ENCODE data around the gene WWC2.
A peak's percentile ranks its signal among the peaks of the same experiment; 100 is the strongest.

WWC2 gene

DNA sequence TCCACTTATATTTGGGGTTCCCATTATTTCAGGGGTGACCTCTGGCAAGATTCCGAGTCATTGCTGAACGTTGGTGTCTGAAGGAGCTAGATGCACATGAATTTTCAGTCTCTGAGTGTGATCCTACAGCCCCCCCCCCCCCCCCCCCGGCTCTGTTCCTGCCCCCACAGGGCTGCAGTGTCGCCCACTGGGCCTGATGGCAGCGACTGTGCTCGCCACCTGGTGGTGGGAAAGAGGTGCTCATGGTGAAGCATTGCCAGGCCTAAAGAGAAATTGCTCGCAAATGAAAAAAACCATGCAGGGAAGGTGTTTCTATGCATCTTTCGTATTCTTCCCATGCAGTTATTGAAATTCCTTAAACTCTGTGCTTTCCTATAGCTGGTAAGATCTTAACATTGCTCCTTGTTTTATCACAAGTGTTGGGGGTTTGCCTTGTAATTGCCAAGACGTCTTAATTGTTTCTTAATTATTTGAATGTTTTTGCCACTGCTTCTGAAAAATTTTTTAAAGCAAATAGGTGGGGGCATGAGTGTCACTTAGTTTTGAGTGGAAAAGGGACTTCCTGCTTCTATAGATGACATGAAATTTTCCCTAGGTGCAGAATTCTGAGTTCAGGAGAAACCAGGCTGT, 157.8 kb downstream of the WWC2 start:
- peak; percentile 68 for DNase-seq (ENCODE audit: low spot score)

DNA sequence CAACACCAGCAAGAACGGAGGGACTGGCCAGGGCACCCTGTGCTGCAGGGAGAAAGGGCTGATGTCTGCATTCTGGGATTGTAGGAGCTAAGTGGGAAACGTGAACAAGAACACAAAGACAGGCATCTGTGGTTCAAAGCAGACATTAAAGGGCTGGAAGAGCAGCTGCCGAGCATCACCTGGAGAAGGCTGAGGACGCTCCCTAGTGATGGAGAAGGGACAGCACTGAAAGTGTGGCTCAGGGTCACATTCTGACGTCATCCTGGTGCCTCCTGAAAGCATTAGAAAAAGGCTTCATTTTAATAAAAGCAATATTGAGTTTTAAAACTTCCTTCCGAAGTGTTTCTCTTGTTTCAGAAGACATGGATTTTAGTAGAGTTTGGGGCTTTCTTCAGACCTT, 158.8 kb downstream of the WWC2 start:
- DNase-seq (ENCODE audit: low spot score): no peak

DNA sequence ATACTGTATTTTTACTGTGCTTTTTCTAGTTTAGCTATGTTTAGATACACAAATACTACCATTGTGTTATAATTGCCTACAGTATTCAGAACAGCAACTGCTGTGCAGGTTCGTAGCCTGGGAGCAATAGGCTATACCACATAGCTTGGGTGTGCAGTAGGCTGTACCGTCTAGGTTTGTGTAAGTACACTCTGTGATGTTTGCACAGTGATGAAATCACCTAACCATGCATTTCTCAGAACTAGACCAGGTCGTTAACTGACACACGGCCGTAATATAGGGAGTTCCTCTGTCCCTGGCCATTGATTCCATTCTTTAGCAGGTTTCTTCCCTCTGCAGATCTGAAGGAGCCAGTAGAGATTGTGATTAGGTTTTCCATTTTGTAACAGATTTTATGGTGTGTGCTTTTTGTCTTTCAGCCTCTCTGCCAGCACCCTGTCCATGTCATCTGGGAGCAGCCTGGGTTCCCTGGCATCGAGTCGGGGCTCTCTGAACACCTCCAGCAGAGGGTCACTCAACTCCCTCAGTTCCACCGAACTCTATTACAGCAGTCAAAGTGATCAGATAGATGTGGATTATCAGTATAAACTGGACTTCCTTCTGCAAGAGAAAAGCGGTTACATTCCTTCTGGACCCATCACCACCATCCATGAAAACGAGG, 161.6 kb downstream of the WWC2 start:
- no peak for DNase-seq (ENCODE audit: low spot score)

DNA sequence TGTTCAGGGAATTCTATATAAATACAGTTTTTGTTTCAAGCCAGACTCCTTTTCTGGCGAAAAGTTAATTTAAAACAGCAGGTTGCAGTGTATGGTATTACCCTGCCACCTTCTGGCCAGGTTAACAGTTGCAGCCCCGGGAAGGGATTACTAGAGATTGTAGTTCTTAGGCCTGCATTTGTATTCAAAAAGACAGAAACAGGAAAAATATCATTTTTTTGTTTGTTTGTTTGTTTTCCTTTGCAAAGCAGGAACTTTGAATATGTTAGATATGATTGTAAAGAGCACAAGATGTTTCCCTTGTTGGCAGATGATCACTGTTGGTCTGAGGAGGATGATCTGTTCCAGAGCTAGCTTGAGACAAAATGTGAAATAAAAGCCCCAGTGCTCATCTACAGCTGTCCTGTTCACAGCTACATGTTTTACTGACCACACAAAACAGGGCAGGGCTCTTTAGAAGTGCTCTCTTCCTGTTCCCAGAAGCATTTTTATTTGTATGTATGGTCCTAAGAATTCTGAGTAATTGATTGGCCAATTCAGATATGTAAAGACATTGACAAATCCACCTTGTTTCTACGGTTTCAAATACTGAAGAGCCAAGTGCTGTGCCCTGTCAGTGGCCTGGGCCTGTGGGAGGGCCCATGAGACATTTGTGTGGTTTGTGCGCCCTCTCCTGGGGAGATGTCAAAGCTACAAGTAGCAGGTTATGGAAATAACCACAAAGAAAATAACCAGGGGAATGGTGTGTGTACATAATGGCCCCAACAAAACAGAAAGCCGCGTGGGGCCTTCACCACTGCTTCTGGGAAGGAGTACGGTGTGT, 163.1 kb downstream of the WWC2 start:
- DNase-seq (ENCODE audit: low spot score): peak; percentile 71

DNA sequence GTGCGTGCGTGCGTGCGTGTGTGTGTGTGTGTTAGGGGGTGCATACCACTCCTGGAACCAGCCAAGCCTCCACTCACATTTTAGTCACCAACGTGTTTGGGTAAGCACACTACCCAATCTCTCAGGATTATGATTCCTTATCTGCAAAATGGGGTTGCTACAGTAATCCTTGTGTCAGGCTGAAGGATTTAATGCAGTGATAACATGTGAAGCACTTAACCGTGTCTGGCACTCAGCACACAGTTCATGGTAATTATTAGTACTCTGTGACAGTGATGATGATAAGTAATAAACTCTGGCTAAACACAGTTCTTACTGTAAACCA, 163.7 kb downstream of the WWC2 start:
- no peak for DNase-seq (ENCODE audit: low spot score)

DNA sequence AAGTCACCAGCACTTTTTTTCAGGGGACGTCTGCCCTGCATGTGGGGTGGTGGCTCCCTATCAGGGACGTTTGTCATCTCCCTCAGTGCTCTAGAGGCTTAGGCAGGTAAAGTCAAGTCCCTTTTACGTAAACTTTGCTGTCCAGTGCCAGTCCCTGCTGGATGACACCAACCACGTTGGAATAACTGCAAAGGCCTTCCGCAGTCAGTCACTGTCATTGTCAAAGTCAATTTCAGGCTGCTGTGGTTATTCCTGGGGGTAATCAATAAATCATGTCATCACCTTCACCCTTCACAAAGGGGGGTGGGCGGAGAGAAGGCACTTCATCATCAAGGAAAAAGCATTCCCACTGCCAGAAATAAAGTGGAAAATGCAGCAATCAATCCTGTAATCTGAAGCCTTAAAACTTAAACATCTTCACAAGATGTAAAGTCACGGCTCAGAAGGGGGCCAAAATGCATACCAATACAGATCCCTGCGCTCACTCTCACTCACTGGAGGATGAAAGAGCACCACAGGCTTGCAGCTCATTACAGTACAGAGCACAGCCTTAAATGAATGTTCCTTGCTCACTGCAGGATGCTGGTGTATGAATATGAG, 164.8 kb downstream of the WWC2 start:
- DNase-seq (ENCODE audit: low spot score): no peak

DNA sequence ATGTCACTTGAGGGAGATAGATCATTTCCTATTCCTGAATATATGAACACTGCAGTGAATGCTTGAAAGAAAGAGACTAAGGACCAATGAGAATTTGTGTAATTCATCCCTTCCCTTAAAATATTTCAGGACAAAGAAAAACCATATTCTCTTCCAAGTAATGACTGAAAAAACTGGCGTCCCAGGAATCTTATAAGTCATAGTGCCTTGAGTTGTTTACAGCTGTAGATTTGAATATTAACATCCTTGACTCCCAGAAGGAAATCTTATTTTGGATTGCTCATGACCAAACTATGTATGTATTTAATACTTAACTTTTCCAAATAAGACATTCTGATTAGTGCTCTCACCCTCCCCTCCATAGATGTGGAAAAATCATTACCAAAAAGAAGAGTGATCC, 165.6 kb downstream of the WWC2 start:
- DNase-seq (ENCODE audit: low spot score): no peak

DNA sequence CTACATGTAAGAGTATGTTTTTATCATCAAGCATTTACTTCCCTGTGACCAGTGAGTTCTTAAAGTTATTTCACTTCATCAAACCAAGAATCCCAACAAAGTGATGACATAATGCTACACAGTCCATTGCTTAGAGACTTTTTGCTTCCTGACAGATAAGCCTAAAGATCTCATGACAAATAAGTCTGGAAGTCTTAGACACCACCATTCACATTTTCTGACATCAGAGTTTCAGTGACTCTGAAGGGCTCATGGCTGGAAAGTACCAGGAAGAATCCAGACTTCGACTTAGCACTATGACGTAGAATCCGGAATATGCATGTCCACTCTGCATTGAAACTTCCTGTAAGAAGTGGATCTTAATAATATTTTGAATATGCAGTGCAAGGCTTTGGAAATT, 167.3 kb downstream of the WWC2 start:
- no peak for DNase-seq (ENCODE audit: low spot score)

DNA sequence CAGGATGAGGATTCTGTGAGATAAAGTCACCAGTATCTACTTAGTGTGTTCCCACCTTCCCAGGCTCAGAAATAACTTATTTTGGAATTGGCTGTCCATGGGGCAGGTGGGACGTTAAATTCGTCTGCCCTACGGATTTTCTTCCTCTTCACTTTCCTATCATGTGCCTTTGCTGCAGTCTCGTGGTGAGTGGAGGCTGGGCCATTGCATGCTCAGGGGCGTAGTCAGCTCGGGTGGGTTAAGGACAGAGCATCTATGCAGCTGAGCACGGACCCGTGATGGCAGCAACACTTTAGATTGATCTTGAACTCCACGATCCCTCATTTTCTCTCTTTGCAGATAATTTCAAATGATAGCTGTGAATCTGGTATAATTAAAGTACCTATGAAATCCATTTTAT, 169.5 kb downstream of the WWC2 start:
- DNase-seq (ENCODE audit: low spot score): no peak

DNA sequence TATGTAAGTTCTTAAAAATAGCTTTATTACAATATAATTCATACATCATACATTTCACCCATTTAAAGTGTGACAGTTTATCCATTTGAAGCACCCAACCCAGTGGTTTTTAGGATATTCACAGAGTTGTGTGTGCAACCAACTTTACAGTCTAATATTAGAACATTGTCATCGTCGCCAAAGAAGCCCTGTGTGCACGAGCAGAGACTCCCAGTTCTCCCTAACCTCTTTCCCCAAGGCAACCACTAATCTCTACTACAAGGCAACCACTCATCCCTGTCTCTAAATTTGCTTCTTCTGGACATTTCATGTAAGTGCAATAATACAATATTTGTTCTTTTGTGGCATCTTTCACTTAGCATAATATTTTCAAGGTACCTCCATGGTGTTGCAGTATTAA, 173.3 kb downstream of the WWC2 start:
- DNase-seq (ENCODE audit: low spot score): no peak

DNA sequence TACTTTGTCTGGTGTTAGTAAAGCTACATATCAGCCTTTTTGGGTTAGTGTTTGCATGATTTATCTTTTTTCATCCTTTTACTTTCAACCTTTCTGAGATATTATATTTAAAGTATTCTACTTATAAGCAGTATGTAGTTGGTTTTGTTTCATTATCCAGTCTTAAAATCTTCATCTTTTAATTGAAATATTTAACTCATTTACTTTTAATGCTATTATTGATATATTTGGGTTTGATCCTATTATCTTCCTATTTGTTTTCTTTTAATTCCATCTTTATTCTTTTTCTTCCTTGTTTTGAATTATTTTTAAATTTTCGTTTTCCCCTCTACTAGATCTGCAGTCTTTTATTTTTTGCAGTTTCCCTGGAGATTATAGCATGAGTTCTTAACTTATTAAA, 177.0 kb downstream of the WWC2 start:
- DNase-seq (ENCODE audit: low spot score): no peak

DNA sequence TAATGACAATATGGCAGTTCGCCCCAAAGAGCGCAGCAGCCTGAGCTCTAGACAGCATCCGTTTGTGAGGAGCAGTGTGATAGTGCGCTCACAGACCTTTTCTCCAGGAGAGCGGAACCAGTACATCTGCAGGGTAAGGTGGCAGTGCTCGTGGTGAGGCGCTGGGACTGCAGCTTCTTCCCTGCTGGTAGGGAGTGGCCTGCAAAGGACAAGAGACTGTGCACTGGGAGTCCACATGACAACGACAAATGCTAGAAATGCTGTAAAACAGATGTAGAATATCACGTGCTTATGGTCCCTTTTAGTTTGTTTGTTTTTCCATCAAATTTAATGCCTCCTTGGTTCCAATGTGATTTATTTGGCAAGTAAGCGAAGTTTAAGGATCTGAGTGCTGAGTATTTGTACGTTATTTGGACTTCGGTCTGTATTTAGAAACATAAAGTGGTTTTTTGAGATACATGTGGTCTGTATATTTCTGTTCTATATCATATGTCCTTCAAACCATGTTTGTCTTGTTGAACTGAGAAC, 185.3 kb downstream of the WWC2 start:
- DNase-seq (ENCODE audit: low spot score): no peak

DNA sequence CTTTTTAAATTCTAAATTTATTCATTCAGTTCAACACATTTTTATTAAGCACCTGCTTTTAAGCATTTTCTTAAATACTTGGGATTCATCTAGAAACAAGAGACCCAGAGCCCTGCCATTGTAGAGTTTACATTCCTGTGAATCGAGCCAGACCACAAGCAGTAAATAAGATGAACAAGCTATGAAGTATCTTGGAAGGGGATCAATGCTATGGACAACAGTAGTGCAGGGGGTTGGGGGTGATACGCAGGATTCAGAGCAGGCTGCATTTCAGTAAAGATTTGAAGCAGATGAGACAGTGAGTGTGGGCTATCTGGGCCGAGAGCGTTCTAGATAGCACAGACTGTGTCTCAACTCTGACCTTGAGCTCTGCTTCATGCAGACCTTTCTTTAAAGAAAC, 185.9 kb downstream of the WWC2 start:
- no peak for DNase-seq (ENCODE audit: low spot score)

DNA sequence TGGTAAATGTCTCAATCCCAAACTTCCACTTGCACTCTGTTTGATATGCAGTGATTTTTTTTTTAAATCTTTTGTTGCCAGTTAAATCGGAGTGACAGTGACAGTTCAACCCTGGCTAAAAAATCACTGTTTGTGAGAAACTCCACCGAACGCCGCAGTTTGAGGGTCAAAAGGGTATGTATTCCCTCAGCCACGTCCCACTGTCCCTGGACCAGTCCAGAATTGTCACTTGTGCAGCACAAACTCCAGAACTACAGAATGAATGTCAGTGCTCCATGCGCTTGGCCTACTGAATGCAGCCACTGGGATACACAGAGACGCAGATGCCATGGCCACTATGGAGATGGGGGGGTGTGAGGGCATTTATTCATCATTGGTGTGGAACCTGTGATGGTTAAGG, 186.8 kb downstream of the WWC2 start:
- no peak for DNase-seq (ENCODE audit: low spot score)

DNA sequence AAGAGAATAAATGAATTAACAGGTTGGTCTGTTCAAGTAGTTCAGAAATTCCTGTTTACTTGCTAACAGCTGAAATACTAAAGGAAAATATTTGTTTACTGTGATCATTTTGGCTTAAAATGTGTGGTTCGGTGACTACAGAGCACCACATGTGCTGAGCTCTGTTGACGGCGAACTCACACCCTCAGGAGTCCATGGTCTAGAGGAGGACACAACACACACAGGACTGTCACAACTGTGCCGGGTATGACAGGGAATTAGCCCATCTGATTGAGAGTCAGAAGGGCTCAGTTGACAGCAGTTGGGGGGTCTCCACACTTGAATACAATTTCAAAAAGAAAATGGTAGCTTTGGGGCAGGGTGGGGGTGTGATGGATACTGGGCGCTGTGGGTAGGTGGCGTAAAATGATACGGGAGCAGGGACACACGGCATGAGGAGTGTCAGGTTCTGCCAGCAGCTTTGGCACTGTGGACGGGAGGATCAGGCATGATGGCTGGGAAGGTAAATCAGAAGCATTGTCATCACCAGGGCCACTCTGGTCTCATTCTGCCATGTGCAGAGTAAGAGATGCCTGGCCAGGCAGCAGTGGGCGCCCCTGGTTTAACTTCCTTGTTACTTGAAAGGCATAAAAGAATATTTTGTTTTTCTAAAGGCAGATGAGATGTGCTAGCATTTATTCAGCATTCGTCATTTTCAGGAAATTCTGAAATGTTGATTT, 187.7 kb downstream of the WWC2 start:
- DNase-seq (ENCODE audit: low spot score): no peak

DNA sequence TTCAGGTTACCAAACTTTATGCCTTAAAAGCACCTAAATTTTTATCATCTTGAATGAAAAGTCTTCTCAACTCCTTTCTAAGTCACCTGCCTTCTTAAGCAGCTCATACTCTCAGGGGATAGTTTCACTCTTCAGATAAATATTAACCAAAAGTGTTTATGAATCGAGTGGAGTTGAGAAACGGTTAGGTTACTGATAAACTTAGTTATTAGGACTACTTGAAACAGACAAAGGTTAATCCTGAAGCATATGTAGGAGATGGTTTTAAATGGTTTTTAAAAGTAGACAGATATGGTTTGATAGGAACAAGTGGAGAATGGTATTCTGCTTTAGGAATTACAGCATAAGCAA, 188.2 kb downstream of the WWC2 start:
- no peak for DNase-seq (ENCODE audit: low spot score)

DNA sequence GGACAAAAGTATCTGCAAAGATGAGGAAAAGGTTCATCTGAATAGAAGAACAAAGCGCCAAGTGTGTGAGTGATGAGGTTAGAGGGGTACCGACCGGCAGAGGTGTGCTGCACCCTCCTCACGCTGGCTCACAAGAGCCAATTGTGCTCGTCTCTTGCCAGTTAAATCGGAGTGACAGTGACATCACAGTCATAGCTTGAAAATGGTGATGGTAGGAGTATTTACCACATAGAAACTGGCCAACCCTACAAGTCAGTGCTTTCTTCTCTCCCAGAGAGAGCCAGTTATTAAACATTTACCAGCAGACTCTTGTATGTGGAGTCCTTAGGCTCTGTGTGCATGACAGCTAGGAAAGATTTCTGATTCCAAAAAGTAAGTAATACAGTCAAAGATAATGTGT, 188.6 kb downstream of the WWC2 start:
- no peak for DNase-seq (ENCODE audit: low spot score)

DNA sequence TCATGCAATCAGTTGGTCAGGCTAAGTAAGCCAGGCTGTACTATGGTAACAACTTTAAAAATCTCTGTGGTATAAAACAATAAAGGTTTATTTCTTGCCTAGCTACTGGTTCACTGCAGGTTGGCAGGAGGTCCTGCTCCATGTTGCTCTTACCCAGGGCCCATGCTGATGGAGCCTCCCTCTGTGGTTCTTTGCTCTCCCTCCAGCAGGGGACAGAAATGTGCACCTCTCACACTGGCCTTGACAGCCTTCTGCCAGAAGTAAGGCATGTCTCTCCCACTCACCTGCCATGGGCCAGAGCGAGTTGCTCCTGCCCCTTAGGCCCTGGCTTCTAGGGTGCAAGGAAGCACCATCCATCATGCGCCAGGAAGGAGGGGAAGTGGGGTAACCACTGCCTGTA, 189.9 kb downstream of the WWC2 start:
- DNase-seq (ENCODE audit: low spot score): no peak

DNA sequence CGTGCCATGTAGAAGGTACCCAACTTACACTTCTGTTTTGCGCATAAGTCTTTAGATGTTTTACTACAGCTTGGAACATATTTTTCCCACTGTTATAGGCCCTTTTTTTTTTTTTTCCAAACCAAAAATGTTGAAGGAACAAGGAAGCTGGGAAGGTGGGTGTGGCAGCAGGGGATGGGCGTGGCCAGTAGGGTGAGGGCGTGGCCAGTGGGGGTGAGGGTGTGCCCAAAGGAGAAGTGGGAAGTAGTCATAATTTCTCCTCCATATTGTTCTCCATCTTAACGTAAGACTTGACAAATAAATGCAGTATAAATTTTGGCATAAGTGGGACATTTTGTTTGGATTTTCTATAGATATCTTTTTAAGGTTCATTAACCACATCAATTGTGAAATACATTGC, 190.6 kb downstream of the WWC2 start:
- DNase-seq (ENCODE audit: low spot score): peak; percentile 52

DNA sequence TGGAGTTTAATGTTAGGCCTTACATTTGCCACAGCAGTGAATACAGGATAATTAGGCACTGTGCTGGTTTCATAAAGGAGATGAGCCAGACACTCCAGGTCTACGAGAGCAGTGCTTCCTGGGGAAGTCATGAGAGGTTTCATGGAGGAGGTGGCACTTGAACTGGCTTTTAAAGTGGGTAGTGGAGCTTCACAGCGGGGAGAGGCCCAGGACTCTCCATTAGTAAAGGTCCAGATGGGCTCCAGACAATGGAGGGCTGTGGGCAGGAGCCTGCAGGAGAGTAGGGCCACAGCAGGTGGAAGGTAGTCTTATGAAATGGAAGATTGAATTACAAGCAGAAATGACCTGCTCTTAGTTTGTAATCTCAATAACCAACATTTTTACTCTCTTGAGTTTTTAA, 192.0 kb downstream of the WWC2 start:
- DNase-seq (ENCODE audit: low spot score): no peak

DNA sequence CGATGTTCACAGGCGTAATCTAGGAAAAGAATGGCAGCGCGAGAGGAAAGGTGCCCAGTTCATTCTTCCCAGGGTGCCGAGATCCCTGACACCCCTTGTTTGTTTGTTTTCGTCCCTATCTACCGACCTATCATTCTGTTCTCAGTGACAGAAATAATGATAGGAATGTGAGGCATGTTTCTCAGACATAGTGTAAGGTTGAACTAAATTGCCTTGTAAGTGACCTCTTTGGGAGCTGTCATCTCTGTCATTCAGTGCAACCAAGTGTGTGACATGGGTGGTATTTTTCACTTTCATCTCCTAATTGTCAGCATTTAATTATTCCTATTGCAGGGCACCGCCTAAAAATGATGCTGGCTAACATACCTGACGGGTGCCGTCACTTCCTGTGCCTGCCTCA, 196.7 kb downstream of the WWC2 start:
- DNase-seq (ENCODE audit: low spot score): no peak

DNA sequence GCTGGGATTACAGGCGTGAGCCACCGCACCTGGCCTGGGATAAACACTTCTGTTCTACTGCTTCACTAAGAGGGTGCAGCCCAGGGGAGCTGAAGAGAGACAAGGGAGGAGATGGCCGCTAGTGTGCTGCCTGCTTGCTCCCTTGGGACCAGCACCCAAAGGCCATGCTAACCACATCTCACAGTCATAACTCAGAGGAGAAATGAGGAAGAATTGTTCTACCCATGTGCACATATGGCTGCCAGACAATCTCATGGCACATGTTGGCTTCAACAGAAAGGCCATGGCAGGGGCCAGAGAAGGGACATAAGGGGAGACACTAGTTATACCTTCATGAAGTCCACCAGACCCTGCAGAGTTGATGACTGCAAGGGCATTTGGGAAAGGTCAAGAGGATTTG, 198.6 kb downstream of the WWC2 start:
- DNase-seq (ENCODE audit: low spot score): no peak

Data from COLO829 (cell line).